Skin of body (tissue), 2 donors: ENCODE data around the gene THBS1. TPM values are rescaled to one million over a fixed set of nuclear protein-coding genes. Genes with fewer than 3 reads are reported as not detected.

ENCODE experiments used
- DNase-seq: peaks from one replicate; lab custom pipeline; 2025; lab: John Stamatoyannopoulos, UW
- total RNA-seq: library from RNA; depleted of rRNA; stranded (reverse); fragments of >200 nt; gene quantifications from one replicate; pipeline ENCODE4 v1.2.3, GENCODE V29; 2014

The THBS1 gene
- total RNA-seq, 1 donor from 2014 or later, result 291 TPM

- no peak for DNase-seq
These were observed 48.5 kb downstream of the THBS1 start for GRCh38 chr15:39629371-39629770.

- no peak for DNase-seq
These were observed 49.0 kb downstream of the THBS1 start for GRCh38 chr15:39629906-39630305.

- DNase-seq, result no peak
These were observed 50.5 kb downstream of the THBS1 start for GRCh38 chr15:39631357-39631756.

- no peak for DNase-seq
These were observed 57.2 kb downstream of the THBS1 start for GRCh38 chr15:39638041-39638440.

GRCh38 chr15:39639037-39639436 lies 58.2 kb downstream of the THBS1 start:
- DNase-seq, result no peak

GRCh38 chr15:39640665-39641064 lies 59.8 kb downstream of the THBS1 start:
- no peak for DNase-seq

GRCh38 chr15:39641191-39641889 lies 60.5 kb downstream of the THBS1 start:
- no peak for DNase-seq

GRCh38 chr15:39642011-39642640 lies 61.2 kb downstream of the THBS1 start:
- DNase-seq, result no peak

GRCh38 chr15:39643727-39644126 lies 62.8 kb downstream of the THBS1 start:
- DNase-seq, result no peak

GRCh38 chr15:39644136-39644535 lies 63.3 kb downstream of the THBS1 start:
- no peak for DNase-seq

GRCh38 chr15:39645138-39645975 lies 64.5 kb downstream of the THBS1 start:
- DNase-seq, result no peak

- DNase-seq, result no peak
These were observed 65.0 kb downstream of the THBS1 start for GRCh38 chr15:39645976-39646257.

- DNase-seq, result no peak
These were observed 65.5 kb downstream of the THBS1 start for GRCh38 chr15:39646425-39646824.

Other genes with a start within 250 kb of the THBS1 start
- 0.89 TPM for gene FSIP1, start 201.8 kb downstream of the THBS1 start, total RNA-seq